CD4-positive, alpha-beta T cell treated with Interleukin-17A for 4 hours (primary cell): Measurements from ENCODE around the gene CCDC127.

Experiments used
- DNase-seq: peaks from one replicate; pipeline ENCODE4 v3.0.0-alpha.2; 2020; ENCODE audit warnings: mixed read lengths

CCDC127 gene

GRCh38 chr5:189486-189885 lies 28.5 kb downstream of the CCDC127 start:
- DNase-seq: no peak

GRCh38 chr5:188488-189481 lies 29.2 kb downstream of the CCDC127 start:
- peak; percentile 89 for DNase-seq

DNA sequence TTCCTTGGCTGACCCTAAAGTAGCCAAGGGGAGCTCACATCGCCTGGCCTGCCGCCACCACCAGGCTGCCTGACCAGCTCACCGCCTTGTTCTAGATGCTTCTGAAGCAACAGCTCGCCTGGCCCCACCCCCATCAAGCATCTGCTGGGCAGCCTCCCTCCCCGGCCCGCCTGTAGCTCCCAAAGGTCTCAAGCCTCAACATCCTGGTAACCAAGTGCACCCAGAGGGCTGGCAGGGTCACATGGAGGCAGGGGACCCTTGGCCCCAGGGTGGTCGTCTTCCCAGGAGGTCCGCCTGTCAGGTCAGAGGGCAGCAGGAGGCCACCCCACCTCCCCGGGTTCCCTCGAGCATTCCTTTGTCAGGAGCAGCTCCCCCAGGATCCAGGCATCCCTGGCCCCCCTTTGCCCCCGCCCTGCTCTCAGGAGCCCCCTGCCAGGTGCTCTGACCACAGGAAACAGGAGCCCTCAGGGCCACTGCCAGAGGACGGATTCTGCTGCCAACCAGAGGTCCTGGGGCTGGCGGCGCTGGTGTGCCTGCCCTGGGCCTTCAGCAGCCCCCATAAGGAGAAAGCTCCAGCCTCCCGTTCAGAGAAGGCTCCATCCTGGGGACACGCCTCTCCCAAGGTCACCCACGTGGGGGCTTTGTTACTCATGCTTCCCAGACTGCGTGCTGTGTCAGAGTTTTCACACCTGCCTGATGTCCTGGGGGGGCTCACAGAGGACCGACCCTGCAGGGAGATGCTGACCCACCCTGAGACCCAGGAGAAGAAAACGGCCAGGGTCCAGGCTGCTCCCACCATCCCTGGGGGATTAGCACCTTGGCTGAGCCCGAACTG lies 30.1 kb downstream of the CCDC127 start:
- DNase-seq: no peak

- DNase-seq: no peak
Measured at GRCh38 chr5:187042-187431, 30.9 kb downstream of the CCDC127 start.

GRCh38 chr5:186091-187041 lies 31.6 kb downstream of the CCDC127 start:
- no peak for DNase-seq

- no peak for DNase-seq
Measured at GRCh38 chr5:185095-186070, 32.6 kb downstream of the CCDC127 start.

- DNase-seq: no peak
Measured at GRCh38 chr5:184471-184870, 33.5 kb downstream of the CCDC127 start.

DNA sequence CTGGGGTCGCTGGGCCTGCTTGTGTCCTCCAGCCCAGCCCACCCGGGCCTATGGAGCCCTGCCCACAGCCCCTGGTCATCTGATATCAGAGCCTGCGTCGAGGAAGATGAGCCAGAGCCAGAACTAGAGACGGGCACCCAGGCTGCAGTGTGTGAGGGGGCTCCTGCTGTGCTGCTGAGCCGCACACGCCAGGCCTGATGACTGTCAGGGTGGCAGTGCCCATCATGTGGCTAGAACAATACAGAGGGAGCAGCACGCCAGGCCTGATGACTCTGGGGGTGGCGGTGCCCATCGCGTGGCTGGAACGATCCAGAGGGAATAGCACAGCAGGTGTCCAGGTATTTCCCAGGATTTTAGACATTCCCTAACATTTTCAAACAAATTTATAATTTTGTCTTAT lies 35.8 kb downstream of the CCDC127 start:
- no peak for DNase-seq

DNA sequence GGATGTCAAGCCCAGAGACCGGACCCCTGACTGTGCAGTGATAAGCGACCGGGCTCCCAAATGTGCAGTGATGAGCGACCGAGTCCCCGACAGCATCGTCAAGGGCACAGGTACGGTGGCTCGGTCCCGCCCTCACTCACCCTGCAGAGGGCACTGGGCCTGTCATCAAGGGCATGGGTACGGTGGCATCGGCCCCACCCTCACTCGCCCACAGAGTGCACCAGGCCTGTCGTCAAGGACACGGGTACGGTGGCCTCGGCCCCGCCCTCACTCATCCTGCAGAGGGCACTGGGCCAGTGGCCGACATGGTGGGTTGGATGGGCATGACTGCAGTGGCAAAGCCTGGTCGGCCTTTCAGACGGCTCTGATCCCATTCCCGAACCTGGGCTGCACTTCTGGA lies 36.4 kb downstream of the CCDC127 start:
- no peak for DNase-seq

DNA sequence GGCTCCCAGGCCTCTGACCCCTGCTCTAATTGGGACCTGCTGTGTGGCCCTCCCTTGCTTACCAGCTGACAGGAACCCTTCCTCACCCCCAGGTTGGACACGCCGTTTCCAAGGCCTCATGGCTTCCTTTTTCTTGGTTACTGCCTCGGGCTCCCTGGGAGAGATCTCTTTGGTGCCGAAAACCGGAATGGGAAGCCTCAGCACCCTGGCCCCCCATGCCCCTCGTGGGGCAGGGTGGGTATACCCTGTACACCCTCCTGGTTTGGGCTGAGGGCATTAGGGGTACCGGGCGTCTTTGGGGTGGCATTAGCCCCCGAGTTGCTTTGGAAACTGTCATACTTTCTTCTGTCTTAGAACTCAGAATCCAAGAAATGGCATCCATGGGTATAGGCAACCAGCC lies 36.8 kb downstream of the CCDC127 start:
- no peak for DNase-seq

DNA sequence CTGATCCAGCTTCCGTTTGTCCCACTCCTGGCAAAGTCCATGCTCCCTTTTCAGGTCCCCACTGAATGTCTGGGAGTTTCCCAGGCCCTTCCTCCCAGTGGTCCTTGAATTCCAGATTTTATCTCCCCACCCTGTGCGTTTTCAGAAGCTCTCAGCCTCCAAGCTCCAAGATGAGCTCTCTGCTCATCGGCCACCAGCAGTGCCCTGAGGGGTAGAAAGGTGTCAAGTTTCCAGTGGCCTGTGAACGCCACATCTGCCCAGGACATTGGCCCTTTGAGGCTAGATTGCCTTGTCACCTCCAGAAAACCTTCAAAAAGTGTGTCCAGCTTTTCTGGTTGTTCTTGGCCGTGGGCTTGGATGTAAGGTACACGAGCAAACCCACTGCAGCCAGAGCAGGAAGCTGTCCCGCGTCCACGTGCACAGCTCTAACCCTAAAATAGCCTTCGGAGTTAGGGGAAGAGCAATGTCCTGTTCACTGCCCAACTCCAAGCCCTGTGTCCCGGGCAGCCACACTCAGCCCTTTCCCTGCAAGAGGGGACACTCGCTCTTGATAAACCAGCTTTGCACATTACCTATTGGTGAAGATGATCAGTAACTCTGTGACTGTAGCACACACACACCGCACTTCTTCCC lies 37.6 kb downstream of the CCDC127 start:
- DNase-seq: no peak

- DNase-seq: no peak
Measured at GRCh38 chr5:179401-179800, 38.6 kb downstream of the CCDC127 start.

DNA sequence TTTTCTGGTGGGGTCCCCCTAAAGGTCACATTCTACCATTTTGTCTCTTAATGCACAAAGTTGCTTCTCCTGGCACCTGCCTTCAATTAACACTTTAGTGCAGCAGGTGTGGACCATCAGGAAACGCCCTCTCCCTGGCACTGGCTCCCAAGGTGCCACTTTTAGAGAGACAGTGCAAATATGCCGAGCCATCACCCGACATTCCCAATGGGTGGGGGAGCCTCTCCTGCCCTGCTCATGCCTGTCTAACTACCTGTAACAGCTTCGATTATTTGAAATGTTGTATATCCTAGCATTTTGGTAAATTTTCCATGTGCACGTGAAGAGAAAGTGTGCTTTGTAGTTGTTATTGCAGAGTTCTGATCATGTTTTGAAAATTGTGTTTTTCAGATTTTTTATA lies 39.8 kb downstream of the CCDC127 start:
- no peak for DNase-seq

DNA sequence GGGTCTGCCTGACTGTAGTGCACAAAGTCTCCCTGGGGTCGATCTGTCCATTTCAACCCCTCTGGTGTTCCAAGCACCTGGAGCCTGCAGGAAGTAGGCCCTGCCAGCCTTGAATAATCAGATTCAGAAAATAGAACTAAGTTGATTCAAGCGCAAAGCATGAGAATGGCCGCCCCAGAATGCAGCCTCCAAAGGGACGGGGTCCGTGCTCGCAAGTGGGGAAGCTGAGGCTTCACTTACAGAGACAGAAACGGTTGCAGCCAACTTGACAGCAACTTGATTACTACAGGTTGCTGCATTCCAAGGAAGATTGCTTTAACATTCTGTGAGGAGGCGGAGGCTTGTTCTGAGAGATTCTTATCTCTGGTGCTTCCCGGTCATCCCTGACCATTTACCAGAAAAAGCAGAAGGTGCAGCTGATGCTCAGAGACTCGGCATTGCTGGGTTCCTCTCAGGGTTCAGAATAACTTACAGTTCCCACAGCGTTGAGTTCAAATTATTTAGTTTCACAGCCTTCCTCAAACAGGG lies 41.6 kb downstream of the CCDC127 start:
- DNase-seq: no peak

DNA sequence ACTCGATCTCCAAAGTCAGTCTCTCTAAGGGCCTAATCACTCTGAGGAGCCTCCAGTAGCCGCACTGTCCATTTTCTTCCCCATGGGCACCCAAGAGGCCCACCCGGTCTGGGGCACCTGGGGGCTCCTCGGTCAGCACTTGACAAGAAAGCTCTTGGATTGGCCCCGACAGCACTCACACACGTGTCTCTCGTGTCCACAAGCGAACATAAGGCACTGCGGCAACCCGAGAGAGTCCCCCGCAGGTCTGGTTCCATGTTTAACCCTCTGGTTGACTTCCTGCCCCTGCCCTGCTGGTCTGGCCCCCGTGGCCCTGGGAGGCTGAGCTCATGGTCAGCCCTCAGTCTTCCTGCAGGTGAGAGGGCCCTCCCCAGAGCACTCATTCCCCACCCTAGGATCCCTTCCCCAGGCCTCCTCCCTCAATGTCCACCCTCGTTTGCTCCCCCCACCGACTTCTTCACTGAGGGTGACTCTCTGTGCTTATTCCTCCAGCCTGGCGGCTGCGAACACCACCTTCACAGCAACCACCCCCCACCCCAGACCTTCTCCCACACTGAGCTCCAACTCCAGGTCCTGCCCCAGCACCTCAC lies 43.0 kb downstream of the CCDC127 start:
- no peak for DNase-seq

DNA sequence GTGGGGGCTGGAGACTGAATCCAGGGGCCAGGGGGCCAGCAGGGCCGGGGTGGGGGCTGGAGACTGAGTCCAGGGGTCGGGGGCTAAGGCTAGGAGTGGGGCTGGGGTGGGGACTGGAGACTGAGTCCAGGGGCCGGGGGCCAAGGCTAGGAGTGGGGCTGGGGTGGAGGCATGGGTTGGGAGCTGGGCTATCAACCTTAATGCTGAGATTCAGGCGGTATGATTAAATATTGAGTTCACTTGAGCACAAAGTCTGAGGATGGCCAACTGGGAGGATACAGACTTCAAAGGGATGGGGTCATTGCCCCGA lies 43.7 kb downstream of the CCDC127 start:
- no peak for DNase-seq

DNA sequence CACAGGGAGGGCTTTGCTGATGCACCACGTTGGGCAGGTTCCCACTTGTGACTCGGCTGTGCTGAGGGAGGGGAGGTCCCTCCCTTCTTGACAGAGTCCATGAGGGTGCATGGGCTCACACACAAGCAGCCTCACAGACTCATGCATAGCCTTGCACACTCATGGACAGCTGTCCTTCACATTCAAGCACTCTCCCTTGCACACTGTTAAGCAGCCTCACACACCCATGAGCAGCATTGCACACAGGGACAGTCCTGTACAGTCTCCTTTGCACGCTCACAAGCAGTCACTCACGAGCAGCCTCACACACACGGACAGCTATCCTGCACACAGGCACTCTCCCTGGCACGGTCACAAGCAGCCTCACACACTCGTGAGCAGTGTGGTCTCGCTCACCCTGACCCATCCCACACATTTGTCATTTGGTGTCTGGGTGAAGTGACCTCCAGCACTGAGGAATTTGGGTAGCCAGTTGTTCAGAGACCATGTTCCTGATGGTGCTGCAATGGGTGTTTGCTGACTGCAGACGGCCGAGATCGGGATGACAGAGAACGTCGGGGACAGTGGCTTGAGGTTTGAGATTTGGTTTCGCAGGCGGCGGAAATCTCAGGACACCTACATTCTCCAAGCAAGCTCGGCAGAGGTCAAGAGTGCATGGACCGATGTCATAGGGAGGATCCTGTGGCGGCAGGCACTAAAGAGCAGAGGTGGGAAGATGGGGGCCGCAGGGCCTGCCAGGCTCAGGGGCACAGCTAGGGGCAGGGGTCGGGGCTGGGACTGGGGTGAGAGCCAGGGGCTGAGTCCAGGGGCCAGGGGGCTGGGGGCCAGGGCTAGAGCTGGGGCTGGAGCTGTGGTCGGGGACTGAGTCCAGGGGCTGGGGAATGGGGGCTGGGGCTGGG lies 44.3 kb downstream of the CCDC127 start:
- no peak for DNase-seq

DNA sequence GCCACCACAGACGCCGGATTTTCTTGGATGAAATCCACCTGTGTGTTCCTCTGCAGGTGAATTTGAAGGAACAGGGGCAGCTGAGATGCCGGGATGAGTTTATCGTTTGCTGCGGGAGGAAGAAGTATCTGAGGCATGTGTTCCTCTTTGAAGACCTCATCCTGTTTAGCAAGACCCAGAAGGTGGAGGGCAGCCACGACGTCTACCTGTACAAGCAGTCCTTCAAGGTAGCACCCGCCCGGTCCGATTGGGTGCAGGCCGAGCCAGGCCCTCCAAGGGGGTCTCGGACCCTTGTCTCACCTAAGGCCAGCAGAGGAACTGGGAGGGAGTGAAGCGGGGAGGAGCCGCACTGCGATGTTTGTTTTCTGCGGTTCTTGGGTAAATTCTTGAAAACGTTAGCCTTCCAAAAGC lies 45.1 kb downstream of the CCDC127 start:
- no peak for DNase-seq

GRCh38 chr5:172421-172820 lies 45.5 kb downstream of the CCDC127 start:
- DNase-seq: no peak
